HG02678 (cell line): ENCODE data around the gene BIVM.

Experiments
- ATAC-seq: cut with Tn5 transposase; IDR thresholded peaks from one replicate; pipeline ENCODE4 v1.9.1; 2021; ENCODE audit warnings: mild to moderate bottlenecking, moderate library complexity; ENCODE audit not compliant: unreplicated experiment

BIVM gene

DNA sequence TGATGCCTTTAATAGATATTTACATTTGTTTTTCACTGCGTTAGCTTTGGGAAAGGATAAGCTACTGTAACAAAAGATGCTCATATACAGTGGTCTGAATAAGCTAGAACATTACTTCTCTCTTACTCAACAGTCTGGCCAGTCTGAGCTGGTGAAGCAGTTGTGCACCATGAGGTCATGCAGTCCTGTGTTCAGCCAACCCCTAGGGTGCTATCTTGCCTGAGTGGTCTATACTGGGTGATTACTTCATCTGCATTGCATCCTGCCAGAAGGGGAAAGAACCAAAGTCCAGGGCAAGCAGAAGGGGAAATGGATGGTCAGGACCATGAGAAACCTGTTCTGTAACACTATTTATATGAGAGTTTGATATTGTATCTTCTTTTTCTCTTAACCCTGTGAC, 78.4 kb downstream of the BIVM start:
- ATAC-seq: no peak

DNA sequence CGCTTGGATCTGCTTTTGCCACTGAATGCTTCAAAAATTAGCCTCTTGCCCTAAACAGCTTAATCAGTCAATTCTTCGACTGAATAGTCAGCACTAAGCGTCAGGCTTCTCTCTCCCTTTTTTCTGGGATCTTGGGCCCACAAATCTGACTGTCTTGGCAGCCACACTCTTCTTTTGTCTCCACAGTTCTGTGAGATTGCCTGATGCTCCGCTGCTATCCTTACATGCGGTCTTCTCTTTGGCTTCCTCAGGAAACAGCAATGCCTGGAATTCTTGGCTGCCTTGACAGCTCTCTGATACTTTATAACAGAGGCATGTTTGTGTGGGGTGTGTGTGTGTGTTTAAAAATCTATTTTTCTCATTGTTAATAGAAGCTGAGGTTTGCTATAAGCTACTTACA, 79.6 kb downstream of the BIVM start:
- ATAC-seq: no peak

DNA sequence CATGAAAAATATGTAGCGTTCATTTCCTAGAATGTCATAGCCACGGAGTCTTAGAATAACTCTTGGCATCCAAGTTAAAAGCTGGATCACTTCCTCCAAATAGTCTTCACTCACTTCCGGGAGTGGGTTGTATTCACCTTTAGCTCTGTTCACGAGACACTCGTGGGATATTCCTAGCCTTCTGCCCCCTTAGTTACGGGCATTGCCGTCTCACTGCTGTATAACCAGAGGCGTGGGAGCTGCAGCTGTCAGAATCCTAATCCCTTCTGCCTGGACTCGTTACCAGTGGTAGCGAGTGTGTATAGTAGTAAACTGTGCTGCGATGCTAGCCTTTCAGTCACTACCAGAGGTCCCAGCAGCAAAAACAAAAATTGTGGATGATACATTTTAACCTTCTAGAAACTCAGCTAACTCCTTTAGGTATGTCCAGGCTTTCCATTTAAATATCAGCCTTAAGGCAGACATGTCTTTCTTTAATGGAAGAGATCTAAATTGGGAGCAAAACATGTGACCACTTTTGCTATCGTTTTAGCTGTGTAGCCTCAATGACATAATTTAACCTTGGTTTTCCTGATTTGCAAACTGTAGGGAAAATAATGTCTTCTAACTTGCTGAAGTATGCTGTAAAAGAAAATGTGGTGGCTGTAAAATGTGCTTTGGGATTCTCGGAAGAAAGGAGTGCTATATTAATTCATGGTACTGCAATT, 81.0 kb downstream of the BIVM start:
- no peak for ATAC-seq

DNA sequence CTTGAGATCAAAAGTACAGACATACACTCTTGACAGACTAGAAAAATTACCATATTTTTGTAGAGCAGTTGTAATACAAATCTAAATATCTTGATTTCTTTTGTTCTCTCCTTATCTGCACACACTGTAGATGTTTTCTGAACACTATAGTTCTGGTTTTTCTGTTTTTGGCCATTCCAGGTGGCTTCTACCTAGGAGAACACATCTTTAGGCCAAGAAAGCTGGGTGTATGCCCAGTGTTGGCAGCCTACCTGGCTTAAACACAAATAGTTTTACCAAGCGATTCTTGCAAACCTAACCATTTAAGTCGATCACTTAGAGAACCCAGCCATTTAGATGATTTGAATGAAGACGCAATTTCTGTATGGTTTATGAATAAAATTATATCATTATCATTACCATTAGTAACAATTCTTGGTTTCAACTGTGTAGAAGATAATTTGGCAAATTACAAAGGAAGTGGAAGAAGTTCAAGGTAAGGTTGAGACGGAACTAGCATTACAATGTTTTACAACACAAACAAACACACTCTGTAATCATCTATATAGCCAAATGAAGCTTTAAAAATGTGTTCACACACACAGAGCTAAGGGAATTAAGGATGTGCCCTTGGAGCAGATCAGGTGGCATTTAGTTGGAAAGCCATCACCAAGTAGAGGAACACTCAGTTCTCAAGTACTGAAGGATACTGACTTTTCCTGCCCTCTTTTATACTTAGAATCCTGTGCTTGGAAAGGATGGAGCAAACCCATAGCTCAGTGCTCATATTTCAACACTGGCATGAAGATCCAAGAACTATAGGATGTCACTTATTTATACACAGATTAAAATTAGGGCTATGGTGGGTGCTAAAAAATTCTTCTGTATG, 83.1 kb downstream of the BIVM start:
- no peak for ATAC-seq
